ENCODE data around the gene MRPL20. TPM values are rescaled to one million over a fixed set of nuclear protein-coding genes. Genes with fewer than 3 reads are reported as not detected.
"Not testable (repeated sequence)": the region's sequence is repeated elsewhere in the genome, so short reads cannot be mapped to it uniquely, and the experiment has no call there.

The MRPL20 gene
- total and polyA plus RNA-seq, 12 donors, result 98.9 to 276 (median 158) TPM

GRCh38 chr1:1452882-1453281 lies 45.8 kb upstream of the MRPL20 start:
- TF ChIP-seq POLR2A (IDR thresholded peaks at IDR 0.05) (no peak), CTCF (IDR thresholded peaks at IDR 0.05) (no peak)
- no peak overlapping the region for H3K4me3 ChIP-seq
- H3K36me3 ChIP-seq (replicated peaks in 1 of 2), result no peaks in the 10 kb centered on the region
- intact Hi-C loops (cut with DNase I), result no loop called here
- no peak overlapping the region for H3K27ac ChIP-seq
- H3K27me3 ChIP-seq, result no peaks in the 10 kb centered on the region
- DNase-seq, result no peak
- H3K9me3 ChIP-seq (replicated peaks in 1 of 3), result no peaks in the 10 kb centered on the region
- no peaks in the 10 kb centered on the region for H3K4me1 ChIP-seq (replicated peaks in 1 of 2)
- WGBS, 4 donors, result 86 to 95% (median 90%) methylated on average over 7 to 16 of the region's 16 CpGs

DNA sequence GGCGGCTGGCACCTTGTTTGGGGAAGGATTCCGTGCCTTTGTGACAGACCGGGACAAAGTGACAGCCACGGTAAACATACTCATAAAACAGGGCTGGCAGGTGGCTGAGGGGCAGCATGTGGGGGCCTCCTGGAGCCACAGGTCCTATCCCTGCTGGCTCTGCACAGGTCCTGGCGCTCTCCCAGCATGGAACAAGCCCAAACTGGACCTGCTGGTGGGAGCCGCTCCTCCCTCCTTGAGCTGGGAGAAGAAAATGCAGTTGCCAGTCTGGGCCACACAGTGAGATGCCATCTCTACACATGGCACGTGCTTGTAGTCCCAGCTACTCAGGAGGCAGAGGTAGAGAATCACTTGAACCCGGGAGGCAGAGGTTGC lies 45.3 kb upstream of the MRPL20 start:
- intact Hi-C loops (cut with DNase I); H3K27ac ChIP-seq; H3K36me3 ChIP-seq (replicated peaks in 1 of 2); DNase-seq; H3K4me1 ChIP-seq (replicated peaks in 1 of 2); H3K9me3 ChIP-seq (replicated peaks in 1 of 3); H3K4me3 ChIP-seq; H3K27me3 ChIP-seq: not testable (repeated sequence)
- WGBS, 4 donors, result 64 to 82% (median 75%) methylated on average over 5 to 8 of the region's 8 CpGs

DNA sequence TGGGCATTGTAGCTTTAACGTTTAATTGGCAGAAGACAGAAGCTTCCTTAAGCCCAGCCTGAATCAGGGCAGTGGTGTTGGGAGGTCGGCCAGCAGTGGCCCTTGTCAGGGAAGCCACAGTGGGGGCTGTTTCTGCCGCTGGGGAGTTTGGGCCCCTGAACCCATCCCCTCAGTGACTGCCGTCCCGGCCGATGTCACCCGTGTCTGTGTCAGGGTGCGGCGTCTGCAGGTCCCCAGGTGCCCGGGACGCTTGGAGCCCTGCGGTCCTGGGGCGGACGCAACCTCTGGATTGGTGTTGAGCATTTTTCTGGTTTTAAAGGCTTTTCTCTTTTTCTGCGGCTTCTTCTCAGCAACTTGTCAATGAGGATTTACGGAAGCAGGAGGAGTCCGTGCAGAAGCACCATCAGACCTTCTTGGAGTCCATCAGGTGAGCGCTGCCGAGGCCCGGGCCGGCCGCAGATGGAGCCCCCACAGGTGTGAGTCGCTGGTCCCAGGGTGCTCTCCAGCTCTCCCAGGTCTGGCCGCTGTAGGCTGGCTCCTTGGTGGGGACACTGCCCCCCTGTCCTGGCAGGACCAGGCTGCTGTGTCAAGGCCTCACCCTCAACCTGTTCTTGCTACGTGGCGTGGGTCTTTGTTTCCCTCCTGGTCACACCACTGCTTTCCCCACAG lies 44.7 kb upstream of the MRPL20 start:
- Histone ChIP-seq H3K9me3 (replicated peaks in 1 of 3) (no peaks in the 10 kb centered on the region), H3K27ac (no peak overlapping the region), H3K4me1 (replicated peaks in 1 of 2) (no peaks in the 10 kb centered on the region), H3K4me3 (no peak overlapping the region), H3K36me3 (replicated peaks in 1 of 2) (no peaks in the 10 kb centered on the region), H3K27me3 (no peaks in the 10 kb centered on the region)
- TF ChIP-seq POLR2A (IDR thresholded peaks at IDR 0.05) (no peak), CTCF (IDR thresholded peaks at IDR 0.05) (no peak)
- no peak for DNase-seq
- 80 to 90% (median 85%) methylated on average over 17 to 26 of the region's 26 CpGs for WGBS, 4 donors
- intact Hi-C loops (cut with DNase I), result no loop called here

DNA sequence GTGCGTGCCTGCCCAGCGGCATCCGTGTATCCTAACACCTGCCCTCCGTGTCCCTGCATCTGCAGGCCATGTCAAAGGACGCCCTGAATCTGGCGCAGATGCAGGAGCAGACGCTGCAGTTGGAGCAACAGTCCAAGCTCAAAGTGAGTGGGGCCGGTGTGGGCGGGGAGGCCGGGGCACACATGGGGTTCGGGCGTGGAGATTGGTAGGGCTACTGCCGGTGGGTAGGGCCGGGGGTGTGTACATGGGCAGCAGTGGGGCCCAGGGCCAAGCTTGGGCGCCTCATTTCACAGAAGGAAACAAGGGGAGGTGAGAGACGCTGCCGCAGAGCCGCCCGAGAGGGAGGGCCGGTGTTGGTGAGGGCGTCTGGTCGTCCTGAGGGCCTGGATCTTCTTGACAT lies 43.5 kb upstream of the MRPL20 start:
- intact Hi-C loops (cut with DNase I); H3K27ac ChIP-seq; H3K27me3 ChIP-seq; H3K4me3 ChIP-seq; H3K4me1 ChIP-seq (replicated peaks in 1 of 2); H3K9me3 ChIP-seq (replicated peaks in 1 of 3); H3K36me3 ChIP-seq (replicated peaks in 1 of 2); DNase-seq: not testable (repeated sequence)
- 77 to 82% (median 80%) methylated on average over 8 to 22 of the region's 22 CpGs for WGBS, 4 donors

GRCh38 chr1:1449099-1449739 lies 42.1 kb upstream of the MRPL20 start, which contains the start of gene ATAD3C:
ATAD3C (plus strand) TSS chr1:1449689; CDS start chr1:1450684, 995 bp downstream.
- TF ChIP-seq POLR2A (IDR thresholded peaks at IDR 0.05) (no peak), CTCF (IDR thresholded peaks at IDR 0.05) (no peak)
- no peak for DNase-seq
- intact Hi-C loops (cut with DNase I), result no loop called here
- no peak within 1 kb of the TSS for H3K4me3 ChIP-seq
- no peaks in the 10 kb centered on the region for H3K4me1 ChIP-seq (replicated peaks in 1 of 2)
- no peak within 1 kb of the TSS for H3K27ac ChIP-seq
- no peaks in the 10 kb centered on the region for H3K36me3 ChIP-seq (replicated peaks in 1 of 2)
- no peaks in the 10 kb centered on the region for H3K9me3 ChIP-seq (replicated peaks in 1 of 3)
- 72 to 79% (median 76%) methylated on average over 6 of the region's 6 CpGs for WGBS, 4 donors
- no peaks in the 10 kb centered on the region for H3K27me3 ChIP-seq

GRCh38 chr1:1446631-1447030 lies 39.5 kb upstream of the MRPL20 start:
- H3K9me3 ChIP-seq (replicated peaks in 1 of 3); H3K4me1 ChIP-seq (replicated peaks in 1 of 2); H3K27ac ChIP-seq; DNase-seq; H3K36me3 ChIP-seq (replicated peaks in 1 of 2); H3K4me3 ChIP-seq; H3K27me3 ChIP-seq; intact Hi-C loops (cut with DNase I): not testable (repeated sequence)
- 87 to 91% (median 90%) methylated on average over 10 to 19 of the region's 19 CpGs for WGBS, 4 donors
